DOHH2 (cell line): Measurements from ENCODE around the gene HES7.

Experiments
- EZH2phosphoT487 ChIP-seq: fragments of 200-600 bp; sonication (generic); IDR thresholded peaks from 2 replicates; pipeline ENCODE4 v1.6.1; 2017; ENCODE audit warnings: borderline replicate concordance, mild to moderate bottlenecking, antibody characterized with exemption, low read length, moderate library complexity, mixed read lengths
- TF ChIP-seq, protein P1 (sequence below): fragments of 200-600 bp; sonication (generic); IDR thresholded peaks from one replicate; pipeline ENCODE4 v1.5.1; 2014; ENCODE audit warnings: antibody characterized with exemption, mild to moderate bottlenecking, low read depth, low read length; ENCODE audit not compliant: poor library complexity, severe bottlenecking

- TF ChIP-seq, protein P1, sequence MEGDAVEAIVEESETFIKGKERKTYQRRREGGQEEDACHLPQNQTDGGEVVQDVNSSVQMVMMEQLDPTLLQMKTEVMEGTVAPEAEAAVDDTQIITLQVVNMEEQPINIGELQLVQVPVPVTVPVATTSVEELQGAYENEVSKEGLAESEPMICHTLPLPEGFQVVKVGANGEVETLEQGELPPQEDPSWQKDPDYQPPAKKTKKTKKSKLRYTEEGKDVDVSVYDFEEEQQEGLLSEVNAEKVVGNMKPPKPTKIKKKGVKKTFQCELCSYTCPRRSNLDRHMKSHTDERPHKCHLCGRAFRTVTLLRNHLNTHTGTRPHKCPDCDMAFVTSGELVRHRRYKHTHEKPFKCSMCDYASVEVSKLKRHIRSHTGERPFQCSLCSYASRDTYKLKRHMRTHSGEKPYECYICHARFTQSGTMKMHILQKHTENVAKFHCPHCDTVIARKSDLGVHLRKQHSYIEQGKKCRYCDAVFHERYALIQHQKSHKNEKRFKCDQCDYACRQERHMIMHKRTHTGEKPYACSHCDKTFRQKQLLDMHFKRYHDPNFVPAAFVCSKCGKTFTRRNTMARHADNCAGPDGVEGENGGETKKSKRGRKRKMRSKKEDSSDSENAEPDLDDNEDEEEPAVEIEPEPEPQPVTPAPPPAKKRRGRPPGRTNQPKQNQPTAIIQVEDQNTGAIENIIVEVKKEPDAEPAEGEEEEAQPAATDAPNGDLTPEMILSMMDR, result no peak
- TF ChIP-seq EZH2phosphoT487, result peak; percentile 7
Measured at GRCh38 chr17:8123695-8124349, at the start of gene HES7.
